Uterus (tissue), 4 donors: Measurements from ENCODE around the gene SLC2A6. TPM values are rescaled to one million over a fixed set of nuclear protein-coding genes. Genes with fewer than 3 reads are reported as not detected.

Experiments
- DNase-seq, 2 donors: peaks; one replicate each; pipeline ENCODE4 v3.0.0-alpha.2; 2019 to 2020
- H3K27ac ChIP-seq, 2 donors: fragments of 200-600 bp; sonication (generic); 1 replicate in 1 of 2; 2 replicates in 1 of 2; pipeline ENCODE4 v1.5.1; 2016 to 2018
- H3K27me3 ChIP-seq, 2 donors: fragments of 200-600 bp; sonication (generic); one replicate each; pipeline ENCODE4 v1.5.1; 2018 to 2019; ENCODE audit warnings: control low read depth in 1 of 2
- H3K36me3 ChIP-seq, 2 donors: fragments of 200-600 bp; sonication (generic); one replicate each; pipeline ENCODE4 v1.5.1; 2019; ENCODE audit warnings: control low read depth in 1 of 2
- H3K4me1 ChIP-seq, 2 donors: fragments of 200-600 bp; sonication (generic); one replicate each; pipeline ENCODE4 v1.5.1; 2018 to 2019; ENCODE audit warnings: control low read depth in 1 of 2
- H3K4me3 ChIP-seq, 2 donors: fragments of 200-600 bp; sonication (generic); 1 replicate in 1 of 2; 2 replicates in 1 of 2; pipeline ENCODE4 v1.5.1; 2018 to 2019; ENCODE audit warnings: mild to moderate bottlenecking in 1 of 2
- H3K9me3 ChIP-seq, 2 donors: fragments of 200-600 bp; sonication (generic); one replicate each; pipeline ENCODE4 v1.5.1; 2019; ENCODE audit warnings: control low read depth in 1 of 2
- POLR2A ChIP-seq, 2 donors: fragments of 450-650 bp; IDR thresholded peaks; one replicate each; pipeline ENCODE4 v1.6.1; 2016; ENCODE audit warnings: antibody characterized with exemption in 2 of 2, mild to moderate bottlenecking in 1 of 2, moderate library complexity in 1 of 2
- intact Hi-C: fragments of 100-400 bp; cut with DNase I; formaldehyde crosslinking; loops from one replicate; pipeline ENCODE4 v1.15.1; 2023; ENCODE audit warnings: low total_unique reads
- total RNA-seq, 4 donors: library from RNA; depleted of rRNA in 3 of 4; stranded (reverse); fragments of >200 nt in 3 of 4; gene quantifications; one replicate each; pipeline versions ENCODE4 v1.1.0 to v1.2.4, GENCODE V29; 2014 to 2023
- TF ChIP-seq, protein P1 (sequence below), 4 experiments: fragments of 200-600 bp in 2 of 4; fragments of 450-650 bp in 2 of 4; sonication (generic) in 2 of 4; IDR thresholded peaks; one replicate each; pipeline ENCODE4 v1.5.1; 2016 to 2019; ENCODE audit warnings: antibody characterized with exemption in 4 of 4, mild to moderate bottlenecking in 2 of 4, moderate library complexity in 1 of 4
- donor health status: DM: yes; HTN: yes; CAD: no.

SLC2A6 gene
- total RNA-seq, 4 donors from 2014 or later = 0.26 to 11.5 (median 2.1) TPM

- DNase-seq = no peak
- Histone ChIP-seq H3K4me1 (no peaks in the 10 kb centered on the region), H3K9me3 (no peaks in the 10 kb centered on the region), H3K4me3 (no peak overlapping the region), H3K27ac (no peak overlapping the region), H3K36me3 (no peaks in the 10 kb centered on the region), H3K27me3 (no peaks in the 10 kb centered on the region)
- intact Hi-C loops = no loop called here
- TF ChIP-seq, protein P1, sequence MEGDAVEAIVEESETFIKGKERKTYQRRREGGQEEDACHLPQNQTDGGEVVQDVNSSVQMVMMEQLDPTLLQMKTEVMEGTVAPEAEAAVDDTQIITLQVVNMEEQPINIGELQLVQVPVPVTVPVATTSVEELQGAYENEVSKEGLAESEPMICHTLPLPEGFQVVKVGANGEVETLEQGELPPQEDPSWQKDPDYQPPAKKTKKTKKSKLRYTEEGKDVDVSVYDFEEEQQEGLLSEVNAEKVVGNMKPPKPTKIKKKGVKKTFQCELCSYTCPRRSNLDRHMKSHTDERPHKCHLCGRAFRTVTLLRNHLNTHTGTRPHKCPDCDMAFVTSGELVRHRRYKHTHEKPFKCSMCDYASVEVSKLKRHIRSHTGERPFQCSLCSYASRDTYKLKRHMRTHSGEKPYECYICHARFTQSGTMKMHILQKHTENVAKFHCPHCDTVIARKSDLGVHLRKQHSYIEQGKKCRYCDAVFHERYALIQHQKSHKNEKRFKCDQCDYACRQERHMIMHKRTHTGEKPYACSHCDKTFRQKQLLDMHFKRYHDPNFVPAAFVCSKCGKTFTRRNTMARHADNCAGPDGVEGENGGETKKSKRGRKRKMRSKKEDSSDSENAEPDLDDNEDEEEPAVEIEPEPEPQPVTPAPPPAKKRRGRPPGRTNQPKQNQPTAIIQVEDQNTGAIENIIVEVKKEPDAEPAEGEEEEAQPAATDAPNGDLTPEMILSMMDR (IDR thresholded peaks at IDR 0.05) = no peak
- no peak for TF ChIP-seq POLR2A (IDR thresholded peaks at IDR 0.05)
These were observed 37.3 kb downstream of the SLC2A6 start for GRCh38 chr9:133441571-133441970.

GRCh38 chr9:133440874-133441273 is 38.0 kb downstream of the SLC2A6 start:
- Histone ChIP-seq H3K36me3 (no peaks in the 10 kb centered on the region), H3K4me3 (no peak overlapping the region), H3K27ac (no peak overlapping the region), H3K4me1 (no peaks in the 10 kb centered on the region), H3K9me3 (no peaks in the 10 kb centered on the region), H3K27me3 (no peaks in the 10 kb centered on the region)
- intact Hi-C loops = no loop called here
- DNase-seq = no peak
- no peak for TF ChIP-seq POLR2A (IDR thresholded peaks at IDR 0.05)
- TF ChIP-seq, protein P1 (IDR thresholded peaks at IDR 0.05) = no peak

DNA sequence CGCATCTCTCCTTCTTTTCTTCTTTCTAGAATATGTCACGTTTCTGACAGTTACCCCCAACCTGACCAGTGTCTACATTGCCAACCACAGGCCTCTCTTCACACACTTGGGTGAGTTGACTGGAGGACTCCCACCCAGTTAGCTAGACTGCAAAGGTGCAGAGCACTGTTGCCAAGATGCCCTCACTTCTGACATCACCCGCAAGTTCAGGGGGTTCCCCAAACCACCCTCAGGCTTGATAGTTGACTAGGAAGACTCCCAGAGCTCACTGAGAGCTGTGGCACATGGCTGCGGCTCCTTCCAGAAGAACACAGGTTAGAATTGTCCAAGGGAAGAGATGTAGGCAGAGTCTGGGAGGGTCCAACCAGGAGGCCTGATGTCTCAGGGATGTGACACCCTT is 39.6 kb downstream of the SLC2A6 start:
- Histone ChIP-seq H3K4me3 (no peak overlapping the region), H3K27ac (no peak overlapping the region), H3K27me3 (no peaks in the 10 kb centered on the region), H3K9me3 (no peaks in the 10 kb centered on the region), H3K36me3 (no peaks in the 10 kb centered on the region), H3K4me1 (no peaks in the 10 kb centered on the region)
- no peak for DNase-seq
- TF ChIP-seq POLR2A (IDR thresholded peaks at IDR 0.05) = no peak
- TF ChIP-seq, protein P1 (IDR thresholded peaks at IDR 0.05) = no peak
- intact Hi-C loops = no loop called here

GRCh38 chr9:133437753-133438531 is 41.0 kb downstream of the SLC2A6 start:
- Histone ChIP-seq H3K4me1 (no peaks in the 10 kb centered on the region), H3K4me3 (no peak overlapping the region), H3K36me3 (no peaks in the 10 kb centered on the region), H3K9me3 (no peaks in the 10 kb centered on the region), H3K27ac (no peak overlapping the region), H3K27me3 (no peaks in the 10 kb centered on the region)
- intact Hi-C loops = no loop called here
- TF ChIP-seq, protein P1 (IDR thresholded peaks at IDR 0.05) = no peak
- TF ChIP-seq POLR2A (IDR thresholded peaks at IDR 0.05) = no peak
- no peak for DNase-seq

- no peak overlapping the region for H3K4me3 ChIP-seq
- no peaks in the 10 kb centered on the region for H3K27me3 ChIP-seq
- H3K9me3 ChIP-seq = no peaks in the 10 kb centered on the region
- no peak overlapping the region for H3K27ac ChIP-seq
- no peaks in the 10 kb centered on the region for H3K36me3 ChIP-seq
- TF ChIP-seq POLR2A (IDR thresholded peaks at IDR 0.05) = no peak
- TF ChIP-seq, protein P1 (IDR thresholded peaks at IDR 0.05) = no peak
- no peaks in the 10 kb centered on the region for H3K4me1 ChIP-seq
- intact Hi-C loops = no loop called here
- DNase-seq = no peak
These were observed 42.2 kb downstream of the SLC2A6 start for GRCh38 chr9:133436681-133437080.
